ENCODE measurements around the gene IMP4. TPM values are rescaled to one million over a fixed set of nuclear protein-coding genes. Genes with fewer than 3 reads are reported as not detected.

Gene IMP4
- total RNA-seq: 108 and 121 TPM in 2 replicates

GRCh38 chr2:130342533-130343275 lies at the start of gene IMP4:
Gene IMP4, plus strand, starts transcription at chr2:130342897. Its CDS starts 36 bp downstream, at chr2:130342933.

GRCh38 chr2:130355578-130356431 lies 13.1 kb downstream of the IMP4 start, which contains the start of gene PTPN18:
Gene PTPN18, plus strand, starts transcription at chr2:130356056. Its CDS starts 52 bp downstream, at chr2:130356108.

Small RNA genes lying within 50 kb of the gene (small RNA-seq; reads per million reads assigned to genes)
- gene AC132479.1 (ENCODE audit: low replicate concordance): not detected

Other genes starting within 250 kb of the IMP4 start
- not detected in 2 replicates for gene POTEF, start 213.7 kb upstream of the IMP4 start, total RNA-seq
- gene CCDC74B, start 197.8 kb upstream of the IMP4 start, total RNA-seq: 2.6 and 5.0 TPM in 2 replicates
- gene SMPD4, start 161.3 kb upstream of the IMP4 start, total RNA-seq: 23.6 and 42.7 TPM in 2 replicates
- 79.7 and 97.2 TPM in 2 replicates for gene MZT2B, start 160.6 kb upstream of the IMP4 start, total RNA-seq
- not detected in 2 replicates for gene TUBA3E, start 144.5 kb upstream of the IMP4 start, total RNA-seq
- gene PTPN18, start 13.2 kb downstream of the IMP4 start, total RNA-seq: 19.3 and 23.2 TPM in 2 replicates
- gene POTEI, start 166.4 kb downstream of the IMP4 start, total RNA-seq: not detected in 2 replicates
- not detected in 2 replicates for gene CFC1B, start 178.3 kb downstream of the IMP4 start, total RNA-seq